K562 (cell line): Measurements from ENCODE around the gene AAMDC. TPM values are rescaled to one million over a fixed set of nuclear protein-coding genes. Genes with fewer than 3 reads are reported as not detected.

Experiments
- ATAC-seq: fragments of 200-7000 bp; cut with Tn5 transposase; 3 replicates; pipeline ENCODE4 v1.9.1; 2020; ENCODE audit warnings: moderate library complexity
- Bru-seq: library from RNA; stranded (reverse); fragments of 400-500 nt; gene quantifications from one replicate; lab custom pipeline; 2021; lab: Mats Ljungman, UMichigan
- BruChase-seq, 2 experiments: library from RNA; stranded (reverse); fragments of 400-500 nt; gene quantifications; one replicate each; lab custom pipeline; 2021; lab: Mats Ljungman, UMichigan
- BruUV-seq: library from RNA; stranded (reverse); fragments of 400-500 nt; replicated peaks from 2 replicates; lab custom pipeline; 2021; lab: Mats Ljungman, UMichigan
- CTCF ChIA-PET: fragments of 300-600 bp; formaldehyde crosslinking; extraction: SDS; loops from one replicate; lab custom pipeline; 2021; ENCODE audit warnings: low intra/inter-chr PET ratio; lab: Yijun Ruan, JAX
- POLR2A ChIA-PET: fragments of 300-600, 350-650 bp; sonication (Branson Sonifier 250); formaldehyde crosslinking; extraction: SDS; loops from one replicate; lab custom pipeline; 2021; ENCODE audit warnings: antibody characterized with exemption, inconsistent platforms; lab: Yijun Ruan, JAX
- DNase-seq, 4 experiments: peaks; one replicate each; pipeline versions ENCODE4 v3.0.0 to v3.0.0-alpha.2; 2011 to 2018; ENCODE audit warnings: low spot score in 3 of 4, mixed read lengths in 3 of 4; ENCODE audit errors: extremely low read depth in 1 of 4
- FAIRE-seq: peaks from 2 replicates; lab custom pipeline; 2011; peaks lifted over from hg19 to GRCh38; lab: Jason Lieb, UNC
- H2AFZ ChIP-seq: 2 replicates; pipeline ENCODE4 v1.6.0; 2011; ENCODE audit warnings: low read depth, low read length, control low read depth, inconsistent platforms
- H3K27ac ChIP-seq: fragments of 200-600 bp; 3 replicates; pipeline ENCODE4 v1.8.0; 2011; ENCODE audit warnings: low read depth, mild to moderate bottlenecking, control low read depth, inconsistent platforms, low read length, moderate library complexity, mixed read lengths; ENCODE audit errors: extremely low read depth
- H3K27me3 ChIP-seq, 2 experiments: fragments of 300-600 bp in 1 of 2; 2 replicates in 1 of 2; 3 replicates in 1 of 2; pipeline versions ENCODE4 v1.6.0 to v1.8.0; 2011; ENCODE audit warnings: inconsistent platforms in 2 of 2, low read length in 2 of 2, mild to moderate bottlenecking in 1 of 2, mixed read lengths in 1 of 2, moderate library complexity in 1 of 2; ENCODE audit not compliant: control insufficient read depth in 2 of 2, insufficient read depth in 2 of 2
- H3K36me3 ChIP-seq: fragments of 300-600 bp; 3 replicates; pipeline ENCODE4 v1.8.0; 2011; ENCODE audit warnings: mild to moderate bottlenecking, low read length, inconsistent platforms; ENCODE audit not compliant: control insufficient read depth, insufficient read depth
- H3K4me1 ChIP-seq, 2 experiments: fragments of 200-600 bp in 1 of 2; replicated peaks in 1 of 2; 2 replicates in 1 of 2; 3 replicates in 1 of 2; pipeline versions ENCODE4 v1.5.1 to v1.8.0; 2011; ENCODE audit warnings: inconsistent platforms in 2 of 2, low read length in 2 of 2, mild to moderate bottlenecking in 1 of 2, mixed read lengths in 1 of 2, moderate library complexity in 1 of 2; ENCODE audit not compliant: control insufficient read depth in 2 of 2, insufficient read depth in 2 of 2
- H3K4me2 ChIP-seq: 2 replicates; pipeline ENCODE4 v1.6.1; 2011; ENCODE audit warnings: low read length, control low read depth, inconsistent platforms, mixed read lengths; ENCODE audit not compliant: insufficient read depth
- H3K4me3 ChIP-seq: fragments of 200-600 bp; sonication (generic), shearing (Covaris generic); 2 replicates; pipeline ENCODE4 v1.5.1; 2016; ENCODE audit warnings: control low read depth, inconsistent platforms
- H3K79me2 ChIP-seq: fragments of 200-600 bp; 3 replicates; pipeline ENCODE4 v1.8.0; 2011; ENCODE audit warnings: low read length, inconsistent platforms; ENCODE audit not compliant: control insufficient read depth, insufficient read depth
- H3K9ac ChIP-seq, 2 experiments: 2 replicates each; pipeline versions ENCODE4 v1.6.0 to v1.6.1; 2011; ENCODE audit warnings: low read depth in 2 of 2, low read length in 2 of 2, control low read depth in 1 of 2, inconsistent platforms in 1 of 2, mild to moderate bottlenecking in 1 of 2, mixed read lengths in 1 of 2; ENCODE audit not compliant: insufficient read depth in 1 of 2
- H3K9me1 ChIP-seq: one replicate; pipeline ENCODE4 v1.6.0; 2011; ENCODE audit warnings: inconsistent platforms, mild to moderate bottlenecking, low read length, moderate library complexity; ENCODE audit not compliant: control insufficient read depth, insufficient read depth
- H3K9me3 ChIP-seq: replicated peaks from 2 replicates; pipeline ENCODE4 v1.5.1; 2011; ENCODE audit warnings: low read depth, low read length, inconsistent platforms; ENCODE audit not compliant: control insufficient read depth, insufficient read depth
- H4K20me1 ChIP-seq: replicated peaks from 2 replicates; pipeline ENCODE4 v1.6.1; 2011; ENCODE audit warnings: low read length, inconsistent platforms, mixed read lengths; ENCODE audit not compliant: control insufficient read depth, insufficient read depth
- BCOR ChIP-seq: fragments of 450-650 bp; IDR thresholded peaks from 2 replicates; pipeline ENCODE4 v1.6.1; 2016
- C11orf30 ChIP-seq: fragments of 450-650 bp; IDR thresholded peaks from 2 replicates; pipeline ENCODE4 v1.6.1; 2016; ENCODE audit warnings: low read depth, mild to moderate bottlenecking
- CC2D1A ChIP-seq: fragments of 450-650 bp; IDR thresholded peaks from 2 replicates; pipeline ENCODE4 v1.6.1; 2017; ENCODE audit warnings: mild to moderate bottlenecking
- HNRNPH1 ChIP-seq: fragments of 200-400 bp; formaldehyde crosslinking; optimal IDR thresholded peaks from 2 replicates; pipeline ENCODE3; 2017; ENCODE audit warnings: low read depth, mild to moderate bottlenecking, low read length, moderate library complexity
- KLF16 ChIP-seq: IDR thresholded peaks from 2 replicates; pipeline ENCODE4 v1.6.1; 2016; ENCODE audit warnings: antibody characterized with exemption
- MAZ ChIP-seq, 2 experiments: fragments of 450-650 bp in 1 of 2; sonication (generic) in 1 of 2; formaldehyde crosslinking; IDR thresholded peaks in 1 of 2; conservative IDR thresholded peaks in 1 of 2; 2 replicates each; pipeline versions ENCODE4 v1.4.0 to v1.5.0; 2020; ENCODE audit warnings: mild to moderate bottlenecking in 1 of 2, missing genetic modification reagents in 1 of 2
- NCOR1 ChIP-seq: fragments of 450-650 bp; IDR thresholded peaks from 2 replicates; pipeline ENCODE4 v1.6.1; 2016; ENCODE audit warnings: mild to moderate bottlenecking, moderate library complexity
- NEUROD1 ChIP-seq: fragments of 150-350 bp; IDR thresholded peaks from 2 replicates; pipeline ENCODE4 v1.6.1; 2014; ENCODE audit warnings: borderline replicate concordance, low read length, low read depth; ENCODE audit not compliant: partially characterized antibody
- NR2F6 ChIP-seq: fragments of 450-650 bp; formaldehyde crosslinking; IDR thresholded peaks from 2 replicates; pipeline ENCODE4 v1.4.0; 2020; ENCODE audit warnings: mild to moderate bottlenecking
- POLR2H ChIP-seq: IDR thresholded peaks from 2 replicates; pipeline ENCODE4 v1.6.1; 2016; ENCODE audit warnings: missing genetic modification characterization, low read depth, mild to moderate bottlenecking, control low read depth, missing compliant biosample characterization, moderate library complexity
- RAD51 ChIP-seq: fragments of 450-650 bp; IDR thresholded peaks from 2 replicates; pipeline ENCODE4 v1.7.1; 2016; ENCODE audit warnings: low read depth, mild to moderate bottlenecking, borderline replicate concordance
- RCOR1 ChIP-seq, 2 experiments: IDR thresholded peaks; 2 replicates each; pipeline ENCODE4 v1.6.1; 2012; ENCODE audit warnings: low read depth in 2 of 2, low read length in 2 of 2, borderline replicate concordance in 1 of 2, improper control_type of control experiment in 1 of 2
- SIRT6 ChIP-seq: IDR thresholded peaks from one replicate; pipeline ENCODE4 v1.6.1; 2012; ENCODE audit warnings: low read depth, mild to moderate bottlenecking, control low read depth, inconsistent platforms, low read length, moderate library complexity
- ZBTB17 ChIP-seq: fragments of 450-650 bp; formaldehyde crosslinking; IDR thresholded peaks from 2 replicates; pipeline ENCODE4 v1.4.0; 2020; ENCODE audit warnings: mild to moderate bottlenecking
- ZFPM2 ChIP-seq: fragments of 250-450 bp; sonication (Bioruptor Pico); IDR thresholded peaks from 2 replicates; pipeline ENCODE4 v1.5.1; 2022; ENCODE audit warnings: mild to moderate bottlenecking
- ZNF263 ChIP-seq: sonication (generic); formaldehyde crosslinking; IDR thresholded peaks from 2 replicates; pipeline ENCODE4 v1.8.0; 2022; ENCODE audit warnings: mild to moderate bottlenecking, missing genetic modification reagents, borderline replicate concordance
- WGBS: fragments of 100-300 bp; shearing (Covaris generic); methylation state at CpG from one replicate; pipeline ENCODE4 v1.1.6; 2016; ENCODE audit warnings: low coverage, mixed read lengths; ENCODE audit not compliant: insufficient coverage; ENCODE audit errors: missing lambda C conversion rate; 5-methylcytosine and 5-hydroxymethylcytosine counted together
- in situ Hi-C: fragments of 300-500 bp; cut with MboI; formaldehyde crosslinking; loops from 4 replicates; pipeline ENCODE4 v1.15.0; 2018; ENCODE audit warnings: inconsistent platforms, mixed read lengths
- intact Hi-C: fragments of 100-400 bp; cut with micrococcal nuclease; formaldehyde crosslinking; loops from 2 replicates; pipeline ENCODE4 v1.14.2; 2022
- long read RNA-seq, 3 experiments: library from polyadenylated mRNA in 2 of 3; library from RNA in 1 of 3; unstranded in 2 of 3; stranded (forward) in 1 of 3; transcript quantifications; one replicate each; pipeline ENCODE4 v2.0.0, GENCODE V29; 2019 to 2022
- polyA minus RNA-seq, 3 experiments: library from RNA; depleted of rRNA, polyadenylated mRNA; stranded (reverse); fragments of >200 nt; gene quantifications; 2 replicates each; pipeline ENCODE4 v1.2.3, GENCODE V29; 2011
- polyA plus RNA-seq, 8 experiments: library from polyadenylated mRNA; depleted of rRNA in 4 of 8; stranded (reverse) in 5 of 8; unstranded in 3 of 8; fragments of >200 nt; fragmentation: Nextera tagmentation in 2 of 8; fragmentation: Illumina TruSeq in 1 of 8; extraction: Ambion mirVana in 2 of 8; extraction: Trizol in 1 of 8; gene quantifications; 2 replicates each; pipeline versions ENCODE4 v1.2.1 to v1.2.3, GENCODE V29; 2011 to 2014; ENCODE audit warnings: inconsistent platforms in 1 of 8, missing spikeins in 1 of 8
- total RNA-seq, 7 experiments: library from RNA; depleted of rRNA in 6 of 7; stranded (reverse); fragments of >200 nt in 6 of 7; fragmentation: Illumina TruSeq in 2 of 7; extraction: Trizol in 2 of 7; gene quantifications; 2 replicates each; pipeline versions ENCODE4 v1.2.1 to v1.2.3, GENCODE V29; 2011 to 2021; ENCODE audit warnings: low replicate concordance in 1 of 7

Gene AAMDC
- total RNA-seq (2011; cell fraction: chromatin; rRNA removed; ENCODE audit: low replicate concordance), result 5.2 TPM in 2 replicates
- 2.2 and 4.8 TPM in 2 replicates for total RNA-seq (2011; cell fraction: nucleolus; rRNA removed)
- 4.5 and 6.7 TPM in 2 replicates for total RNA-seq (2011; cell fraction: nucleoplasm; rRNA removed)
- total RNA-seq (2014; rRNA removed) (12.4 and 13.7 TPM in 2 replicates), total RNA-seq (2014; rRNA removed; fragmentation: Illumina TruSeq; extraction: Trizol) (16.7 and 18.4 TPM in 2 replicates), total RNA-seq (2015; rRNA removed; fragmentation: Illumina TruSeq; extraction: Trizol) (13.8 and 14.5 TPM in 2 replicates), total RNA-seq (2021) (10.4 and 10.6 TPM in 2 replicates), polyA plus RNA-seq (2011; rRNA removed) (14.3 and 15.6 TPM in 2 replicates), polyA plus RNA-seq (2014; fragmentation: Illumina TruSeq; extraction: Trizol) (10.8 and 13.9 TPM in 2 replicates), polyA plus RNA-seq (2014; fragmentation: Nextera tagmentation; extraction: Ambion mirVana) (10 to 100 TPM; 37.5 to 40.6 TPM), polyA plus RNA-seq (2014; rRNA removed) (11.9 and 17.0 TPM in 2 replicates), polyA minus RNA-seq (2011; rRNA and poly(A)+ RNA removed) (9.5 and 11.2 TPM in 2 replicates), Bru-seq, nascent RNA (percentile 46 among the genes with signal in this experiment), BruChase-seq, experiment 1, labeled RNA remaining after a 2-hour chase (percentile 50 among the genes with signal in this experiment), BruChase-seq, experiment 2, labeled RNA remaining after a 6-hour chase (percentile 47 among the genes with signal in this experiment)
- 3.4 and 12.8 TPM in 2 replicates for polyA plus RNA-seq (2011; cell fraction: cytosol; rRNA removed)
- 4.1 and 5.8 TPM in 2 replicates for polyA plus RNA-seq (2011; cell fraction: nucleus; rRNA removed)
- 28.7 and 40.3 TPM in 2 replicates for polyA plus RNA-seq (2012)
- polyA minus RNA-seq (2011; cell fraction: cytosol; rRNA and poly(A)+ RNA removed), result 2.7 and 5.7 TPM in 2 replicates
- polyA minus RNA-seq (2011; cell fraction: nucleus; rRNA and poly(A)+ RNA removed), result 2.8 and 4.7 TPM in 2 replicates
- long read RNA-seq, experiment 1, transcript AAMDC-202 (4 exons, 531 nt), result major isoform, 5 of 20 reads
- long read RNA-seq, experiment 1, partial matches to known transcripts, result 3 of 20 reads
- long read RNA-seq, experiment 1, other reads (novel, unspliced or antisense), result 12 of 20 reads
- long read RNA-seq, experiment 2, transcript AAMDC-202 (4 exons, 531 nt), result major isoform, 5 of 7 reads
- long read RNA-seq, experiment 2, partial matches to known transcripts, result 0 of 7 reads
- long read RNA-seq, experiment 2, other reads (novel, unspliced or antisense), result 0 of 7 reads
- long read RNA-seq, experiment 3, partial matches to known transcripts, result 0 of 2 reads
- long read RNA-seq, experiment 3, other reads (novel, unspliced or antisense), result 1 of 2 reads

- no peaks in the 10 kb centered on the region for H3K27me3 ChIP-seq
- in situ Hi-C loops (no loop called here), intact Hi-C loops (loop anchor here (1.0 to 5.0 kb wide), 4 partner anchors 42 to 227 kb away; partner anchors contain the start of genes CLNS1A and INTS4)
- ATAC-seq, result peak; percentile 90
- peaks cover 51% of the 10 kb centered on the region for H3K79me2 ChIP-seq
- H3K4me1 ChIP-seq, result peaks cover 12 to 22% of the 10 kb centered on the region in 2 experiments; a peak in 4 of 5 replicates
- peaks cover 10% of the 10 kb centered on the region for H4K20me1 ChIP-seq
- CTCF ChIA-PET, result no interaction called here
- H3K4me3 ChIP-seq, result peak within 1 kb of the TSS; percentile 97
- peak within 1 kb of the TSS; percentile 98 for H3K4me2 ChIP-seq
- peak within 1 kb of the TSS; percentile 91 to 97 for H3K9ac ChIP-seq
- no TSS peak for BruUV-seq
- WGBS, result under 1% methylated on average over 48 of the region's 64 CpGs
- H2AFZ ChIP-seq, result peak within 1 kb of the TSS; percentile 97
- POLR2A ChIA-PET, result no interaction called here
- no peaks in the 10 kb centered on the region for H3K9me3 ChIP-seq
- no peaks in the 10 kb centered on the region for H3K9me1 ChIP-seq
- FAIRE-seq, result peak; percentile 87
- peaks cover 15% of the 10 kb centered on the region; the same call in 2 of the 3 replicates for H3K36me3 ChIP-seq
- peak within 1 kb of the TSS; percentile 92 for H3K27ac ChIP-seq
- peak; percentile 94 to 98 (median 95) for DNase-seq
- TF ChIP-seq POLR2H (tag) (peak; percentile 65; the same call in 1 of the 2 replicates), CC2D1A (peak; percentile 69), ZFPM2 (CRISPR knock-in tag) (no peak), NCOR1 (peak; percentile 47), BCOR (0 out of 2 replicates have a peak, but pooled peaks have one; percentile 20), ZBTB17 (CRISPR knock-in tag) (peak; percentile 99), C11orf30 (peak; percentile 55), HNRNPH1 (no peak), NEUROD1 (peak; percentile 54), RCOR1 (IDR thresholded peaks at IDR 0.05; ENCODE audit: borderline replicate concordance in 1 of 2, low read depth in 2 of 2, low read length in 2 of 2) (peak in 1 of 2 experiments; percentile 75; a peak in 2 of 4 replicates), KLF16 (0 out of 2 replicates have a peak, but pooled peaks have one; percentile 20), MAZ (CRISPR knock-in tag; conservative IDR thresholded peaks at IDR 0.05 in 1 of 2, IDR thresholded peaks at IDR 0.05 in 1 of 2) (peak; percentile 65 to 70; a peak in 3 of 4 replicates), NR2F6 (CRISPR knock-in tag) (no peak), ZNF263 (CRISPR knock-in tag) (peak; percentile 37; the same call in 1 of the 2 replicates), SIRT6 (no peak), RAD51 (peak; percentile 25; the same call in 1 of the 2 replicates)
Measured at GRCh38 chr11:77820565-77821348, at the start of gene AAMDC, which contains the start of gene RSF1. Gene AAMDC, plus strand, starts transcription at chr11:77821144. Its CDS starts 21,353 bp downstream, at chr11:77842497. Gene RSF1, minus strand, starts transcription at chr11:77820722. Its CDS starts 8 bp downstream, at chr11:77820714.
